SHP77 treated with DMSO at 0.1 percent for 48 hours (cell line): ENCODE data around the gene EFNA2.
"Not testable (repeated sequence)": the region's sequence is repeated elsewhere in the genome, so short reads cannot be mapped to it uniquely, and the experiment has no call there.

Source experiments
- DNase-seq: peaks from one replicate; lab custom pipeline; 2025; lab: John Stamatoyannopoulos, UW

EFNA2 gene

GRCh38 chr19:1285737-1286360 is at the start of gene EFNA2:
Gene EFNA2 (plus strand): TSS chr19:1285873. CDS start chr19:1286169, 296 bp downstream.
- no peak for DNase-seq

GRCh38 chr19:1236576-1236975 is 49.1 kb upstream of the EFNA2 start:
- no peak for DNase-seq

- no peak for DNase-seq
These were observed 48.5 kb upstream of the EFNA2 start for GRCh38 chr19:1237027-1237659.

- no peak for DNase-seq
These were observed 47.8 kb upstream of the EFNA2 start, which contains the start of gene CBARP for GRCh38 chr19:1237754-1238368. Gene CBARP (minus strand): TSS chr19:1238005. CDS start chr19:1236100, 1,905 bp downstream.

GRCh38 chr19:1238369-1239303 is 47.0 kb upstream of the EFNA2 start:
- no peak for DNase-seq

- no peak for DNase-seq
These were observed 46.3 kb upstream of the EFNA2 start for GRCh38 chr19:1239420-1239795.

- DNase-seq: peak; percentile 66
These were observed 45.6 kb upstream of the EFNA2 start for GRCh38 chr19:1239796-1240737.

GRCh38 chr19:1240925-1241324 is 44.7 kb upstream of the EFNA2 start:
- no peak for DNase-seq

GRCh38 chr19:1241417-1242095 is 44.1 kb upstream of the EFNA2 start, which contains the start of gene ATP5F1D:
Gene ATP5F1D (plus strand): TSS chr19:1241751. CDS start chr19:1241851, 100 bp downstream.
- DNase-seq: peak; percentile 65

GRCh38 chr19:1243768-1244692 is 41.6 kb upstream of the EFNA2 start:
- DNase-seq: no peak

GRCh38 chr19:1244693-1245451 is 40.8 kb upstream of the EFNA2 start:
- DNase-seq: no peak

- DNase-seq: no peak
These were observed 40.0 kb upstream of the EFNA2 start for GRCh38 chr19:1245494-1246264.

GRCh38 chr19:1246265-1247087 is 39.2 kb upstream of the EFNA2 start:
- not testable (repeated sequence) for DNase-seq

- no peak for DNase-seq
These were observed 37.9 kb upstream of the EFNA2 start for GRCh38 chr19:1247748-1248138.

GRCh38 chr19:1248139-1248785 is 37.4 kb upstream of the EFNA2 start, which contains the start of gene MIDN:
Gene MIDN (plus strand): TSS chr19:1248583. CDS start chr19:1250297, 1,714 bp downstream.
- DNase-seq: no peak

- DNase-seq: no peak
These were observed 36.8 kb upstream of the EFNA2 start for GRCh38 chr19:1248786-1249297.
